Measurements from ENCODE around the gene RBM47. TPM values are rescaled to one million over a fixed set of nuclear protein-coding genes. Genes with fewer than 3 reads are reported as not detected.
A peak's percentile ranks its signal among the peaks of the same experiment; 100 is the strongest.
"Not testable (repeated sequence)": the region's sequence is repeated elsewhere in the genome, so short reads cannot be mapped to it uniquely, and the experiment has no call there.

Gene RBM47
- total RNA-seq, 1 donor from 2014 or later = 0.37 TPM

DNA sequence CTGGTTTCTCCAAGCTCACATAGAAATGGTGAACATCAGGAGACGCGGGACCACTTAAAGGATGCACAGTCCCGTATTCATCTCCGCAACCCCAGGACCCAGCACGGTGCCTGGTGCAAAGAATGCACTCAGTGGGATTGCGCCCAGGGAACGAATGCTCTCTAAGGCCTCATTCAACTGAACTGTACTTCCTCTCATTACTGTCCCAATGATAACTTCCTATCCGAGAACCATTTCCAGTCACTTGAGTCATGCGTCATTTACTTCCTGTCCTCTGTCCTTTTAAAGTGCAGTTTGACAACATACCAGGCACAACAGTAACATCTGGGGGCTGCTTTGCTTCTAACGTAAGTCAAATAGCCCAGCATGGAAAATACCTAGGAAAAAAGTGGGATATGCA lies 75.7 kb downstream of the RBM47 start:
- H3K36me3 Mint-ChIP-seq (ENCODE audit: low read depth) = no peaks in the 10 kb centered on the region

DNA sequence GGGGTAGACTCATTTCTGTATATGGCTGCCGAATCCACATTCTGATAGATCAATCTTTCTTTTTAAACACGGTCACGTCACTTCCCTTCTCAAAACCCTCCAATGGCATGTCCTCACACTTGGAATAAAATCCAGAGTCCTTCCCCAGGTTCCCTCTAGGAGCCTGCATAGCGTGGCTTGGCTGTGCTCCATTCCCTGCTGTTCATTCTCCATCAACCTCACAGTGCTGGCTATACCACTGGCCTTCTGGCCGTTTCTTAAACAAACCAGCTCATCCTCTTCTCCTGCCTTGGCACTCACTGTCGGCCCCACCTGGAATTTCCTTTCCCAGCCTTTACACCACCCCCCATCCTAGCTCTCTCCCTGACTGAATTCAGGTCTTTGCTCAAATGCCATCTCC lies 77.1 kb downstream of the RBM47 start:
- Mint-ChIP-seq H3K27ac (ENCODE audit: unreplicated experiment) (peak overlapping the region; percentile 5), H3K36me3 (ENCODE audit: low read depth) (no peaks in the 10 kb centered on the region), H3K27me3 (ENCODE audit: low read depth) (no peaks in the 10 kb centered on the region), H3K4me3 (no peak overlapping the region), H3K4me1 (no peaks in the 10 kb centered on the region), H3K9me3 (no peaks in the 10 kb centered on the region)
- no peak for DNase-seq (ENCODE audit: low read depth, low spot score)
- TF ChIP-seq, protein P1, sequence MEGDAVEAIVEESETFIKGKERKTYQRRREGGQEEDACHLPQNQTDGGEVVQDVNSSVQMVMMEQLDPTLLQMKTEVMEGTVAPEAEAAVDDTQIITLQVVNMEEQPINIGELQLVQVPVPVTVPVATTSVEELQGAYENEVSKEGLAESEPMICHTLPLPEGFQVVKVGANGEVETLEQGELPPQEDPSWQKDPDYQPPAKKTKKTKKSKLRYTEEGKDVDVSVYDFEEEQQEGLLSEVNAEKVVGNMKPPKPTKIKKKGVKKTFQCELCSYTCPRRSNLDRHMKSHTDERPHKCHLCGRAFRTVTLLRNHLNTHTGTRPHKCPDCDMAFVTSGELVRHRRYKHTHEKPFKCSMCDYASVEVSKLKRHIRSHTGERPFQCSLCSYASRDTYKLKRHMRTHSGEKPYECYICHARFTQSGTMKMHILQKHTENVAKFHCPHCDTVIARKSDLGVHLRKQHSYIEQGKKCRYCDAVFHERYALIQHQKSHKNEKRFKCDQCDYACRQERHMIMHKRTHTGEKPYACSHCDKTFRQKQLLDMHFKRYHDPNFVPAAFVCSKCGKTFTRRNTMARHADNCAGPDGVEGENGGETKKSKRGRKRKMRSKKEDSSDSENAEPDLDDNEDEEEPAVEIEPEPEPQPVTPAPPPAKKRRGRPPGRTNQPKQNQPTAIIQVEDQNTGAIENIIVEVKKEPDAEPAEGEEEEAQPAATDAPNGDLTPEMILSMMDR (conservative IDR thresholded peaks at IDR 0.05) = no peak

More for the DNA sequence above, 75.7 kb downstream of the RBM47 start:
- Mint-ChIP-seq H3K9me3 (no peaks in the 10 kb centered on the region), H3K27ac (ENCODE audit: unreplicated experiment) (no peak overlapping the region), H3K4me1 (no peaks in the 10 kb centered on the region), H3K27me3 (ENCODE audit: low read depth) (no peaks in the 10 kb centered on the region), H3K4me3 (no peak overlapping the region)
- DNase-seq (ENCODE audit: low read depth, low spot score) = no peak
- TF ChIP-seq, protein P1 (conservative IDR thresholded peaks at IDR 0.05) = no peak

- H3K9me3 Mint-ChIP-seq; H3K4me1 Mint-ChIP-seq; H3K36me3 Mint-ChIP-seq (ENCODE audit: low read depth); DNase-seq (ENCODE audit: low read depth, low spot score); H3K27ac Mint-ChIP-seq (ENCODE audit: unreplicated experiment); H3K27me3 Mint-ChIP-seq (ENCODE audit: low read depth); H3K4me3 Mint-ChIP-seq: not testable (repeated sequence)
Observed at GRCh38 chr4:40551568-40552136, 78.0 kb downstream of the RBM47 start.

GRCh38 chr4:40550948-40551462 lies 78.7 kb downstream of the RBM47 start:
- no peaks in the 10 kb centered on the region for H3K4me1 Mint-ChIP-seq
- TF ChIP-seq, protein P1 (conservative IDR thresholded peaks at IDR 0.05) = peak; percentile 53
- no peak overlapping the region for H3K4me3 Mint-ChIP-seq
- DNase-seq (ENCODE audit: low read depth, low spot score) = no peak
- no peaks in the 10 kb centered on the region for H3K9me3 Mint-ChIP-seq
- H3K27me3 Mint-ChIP-seq (ENCODE audit: low read depth) = no peaks in the 10 kb centered on the region
- H3K36me3 Mint-ChIP-seq (ENCODE audit: low read depth) = no peaks in the 10 kb centered on the region
- no peak overlapping the region for H3K27ac Mint-ChIP-seq (ENCODE audit: unreplicated experiment)

DNA sequence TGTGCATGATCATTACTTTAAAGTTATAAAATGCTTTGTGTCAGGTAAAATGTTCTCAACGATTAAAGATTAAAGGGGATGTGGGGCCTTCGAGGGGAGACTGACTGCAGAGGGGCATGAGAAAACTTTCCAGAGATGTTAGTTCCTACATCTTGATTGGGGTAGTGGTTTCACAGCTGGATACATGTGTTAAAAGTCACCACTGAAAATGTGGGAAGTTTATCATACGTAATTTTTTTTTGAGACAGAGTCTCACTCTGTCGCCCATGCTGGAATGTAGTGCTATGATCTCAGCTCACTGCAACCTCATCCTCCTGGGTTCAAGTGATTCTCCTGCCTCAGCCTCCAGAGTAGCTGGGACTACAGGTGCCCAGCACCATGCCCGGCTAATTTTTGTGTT lies 79.5 kb downstream of the RBM47 start:
- Mint-ChIP-seq H3K27ac (ENCODE audit: unreplicated experiment) (no peak overlapping the region), H3K36me3 (ENCODE audit: low read depth) (no peaks in the 10 kb centered on the region), H3K4me1 (no peaks in the 10 kb centered on the region), H3K27me3 (ENCODE audit: low read depth) (no peaks in the 10 kb centered on the region), H3K9me3 (no peaks in the 10 kb centered on the region), H3K4me3 (no peak overlapping the region)
- TF ChIP-seq, protein P1 (conservative IDR thresholded peaks at IDR 0.05) = no peak
- DNase-seq (ENCODE audit: low read depth, low spot score) = no peak

DNA sequence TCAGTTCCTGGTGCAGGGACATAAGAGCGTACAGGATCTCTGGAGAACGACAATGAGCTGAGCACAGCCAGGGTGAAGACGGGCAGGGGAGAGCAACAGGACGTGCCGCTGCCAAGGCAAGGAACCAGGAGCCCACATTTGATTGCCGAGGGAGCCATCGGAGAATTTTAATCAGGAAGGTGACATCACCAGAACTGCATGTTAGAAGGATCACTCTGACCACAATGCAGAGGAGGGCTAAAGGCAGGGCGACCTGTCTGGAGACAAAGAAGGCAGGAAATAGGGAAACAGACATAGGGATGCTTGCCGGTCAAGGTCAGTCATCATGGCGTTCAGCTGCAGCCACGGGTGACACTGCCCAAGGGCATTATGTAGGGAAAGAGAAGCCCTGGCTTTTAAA lies 81.4 kb downstream of the RBM47 start:
- Mint-ChIP-seq H3K9me3 (no peaks in the 10 kb centered on the region), H3K36me3 (ENCODE audit: low read depth) (no peaks in the 10 kb centered on the region), H3K4me1 (no peaks in the 10 kb centered on the region), H3K27me3 (ENCODE audit: low read depth) (no peaks in the 10 kb centered on the region), H3K27ac (ENCODE audit: unreplicated experiment) (peak overlapping the region; percentile 6), H3K4me3 (no peak overlapping the region)
- TF ChIP-seq, protein P1 (conservative IDR thresholded peaks at IDR 0.05) = no peak
- DNase-seq (ENCODE audit: low read depth, low spot score) = no peak
